DOHH2 (cell line): ENCODE data around the gene SLF2.

Experiments
- H3F3A ChIP-seq: fragments of 200-600 bp; sonication (generic), shearing (Covaris generic); 2 replicates; pipeline ENCODE4 v1.6.0; 2016; ENCODE audit warnings: antibody characterized with exemption, mild to moderate bottlenecking; ENCODE audit not compliant: control insufficient read depth, insufficient read depth
- H3K27ac ChIP-seq: fragments of 200-600 bp; sonication (generic); 2 replicates; pipeline ENCODE4 v1.5.1; 2014; ENCODE audit warnings: low read depth, mild to moderate bottlenecking, low read length, moderate library complexity
- H3K27me3 ChIP-seq: fragments of 200-600 bp; sonication (generic); 2 replicates; pipeline ENCODE4 v1.6.1; 2014; ENCODE audit warnings: mild to moderate bottlenecking, low read length, mixed read lengths; ENCODE audit not compliant: control insufficient read depth
- H3K36me3 ChIP-seq: fragments of 200-600 bp; sonication (generic); 2 replicates; pipeline ENCODE4 v1.6.1; 2014; ENCODE audit warnings: mild to moderate bottlenecking, low read length, moderate library complexity, mixed read lengths; ENCODE audit not compliant: control insufficient read depth
- H3K4me1 ChIP-seq: fragments of 200-600 bp; sonication (generic); 2 replicates; pipeline ENCODE4 v1.6.1; 2014; ENCODE audit warnings: mild to moderate bottlenecking, low read length, mixed read lengths; ENCODE audit not compliant: control insufficient read depth
- H3K4me2 ChIP-seq: fragments of 200-600 bp; sonication (generic); 2 replicates; pipeline ENCODE4 v1.6.0; 2014; ENCODE audit warnings: mild to moderate bottlenecking, low read length, moderate library complexity
- H3K4me3 ChIP-seq: fragments of 200-600 bp; sonication (generic); 2 replicates; pipeline ENCODE4 v1.5.1; 2014; ENCODE audit warnings: mild to moderate bottlenecking, low read length, mixed read lengths
- H3K79me2 ChIP-seq: fragments of 200-600 bp; sonication (generic); 2 replicates; pipeline ENCODE4 v1.6.1; 2014; ENCODE audit warnings: mild to moderate bottlenecking, low read length, mixed read lengths; ENCODE audit not compliant: control insufficient read depth
- H3K9me2 ChIP-seq: fragments of 200-600 bp; sonication (generic); replicated peaks from 2 replicates; pipeline ENCODE4 v1.6.1; 2014; ENCODE audit warnings: mild to moderate bottlenecking, low read length, mixed read lengths; ENCODE audit not compliant: control insufficient read depth
- H3K9me3 ChIP-seq: fragments of 200-600 bp; sonication (generic); 2 replicates; pipeline ENCODE4 v1.6.1; 2014; ENCODE audit warnings: antibody characterized with exemption, low read length, mixed read lengths; ENCODE audit not compliant: control insufficient read depth, insufficient read depth
- H4K20me1 ChIP-seq: fragments of 200-600 bp; sonication (generic); 2 replicates; pipeline ENCODE4 v1.6.0; 2014; ENCODE audit warnings: low read depth, mild to moderate bottlenecking, antibody characterized with exemption, low read length, moderate library complexity; ENCODE audit not compliant: control insufficient read depth, insufficient read depth
- CTCF ChIP-seq: fragments of 200-600 bp; sonication (generic); IDR thresholded peaks from one replicate; pipeline ENCODE4 v1.5.1; 2014; ENCODE audit warnings: antibody characterized with exemption, mild to moderate bottlenecking, low read depth, low read length; ENCODE audit not compliant: poor library complexity, severe bottlenecking
- EZH2phosphoT487 ChIP-seq: fragments of 200-600 bp; sonication (generic); IDR thresholded peaks from 2 replicates; pipeline ENCODE4 v1.6.1; 2017; ENCODE audit warnings: borderline replicate concordance, mild to moderate bottlenecking, antibody characterized with exemption, low read length, moderate library complexity, mixed read lengths

SLF2 gene

DNA sequence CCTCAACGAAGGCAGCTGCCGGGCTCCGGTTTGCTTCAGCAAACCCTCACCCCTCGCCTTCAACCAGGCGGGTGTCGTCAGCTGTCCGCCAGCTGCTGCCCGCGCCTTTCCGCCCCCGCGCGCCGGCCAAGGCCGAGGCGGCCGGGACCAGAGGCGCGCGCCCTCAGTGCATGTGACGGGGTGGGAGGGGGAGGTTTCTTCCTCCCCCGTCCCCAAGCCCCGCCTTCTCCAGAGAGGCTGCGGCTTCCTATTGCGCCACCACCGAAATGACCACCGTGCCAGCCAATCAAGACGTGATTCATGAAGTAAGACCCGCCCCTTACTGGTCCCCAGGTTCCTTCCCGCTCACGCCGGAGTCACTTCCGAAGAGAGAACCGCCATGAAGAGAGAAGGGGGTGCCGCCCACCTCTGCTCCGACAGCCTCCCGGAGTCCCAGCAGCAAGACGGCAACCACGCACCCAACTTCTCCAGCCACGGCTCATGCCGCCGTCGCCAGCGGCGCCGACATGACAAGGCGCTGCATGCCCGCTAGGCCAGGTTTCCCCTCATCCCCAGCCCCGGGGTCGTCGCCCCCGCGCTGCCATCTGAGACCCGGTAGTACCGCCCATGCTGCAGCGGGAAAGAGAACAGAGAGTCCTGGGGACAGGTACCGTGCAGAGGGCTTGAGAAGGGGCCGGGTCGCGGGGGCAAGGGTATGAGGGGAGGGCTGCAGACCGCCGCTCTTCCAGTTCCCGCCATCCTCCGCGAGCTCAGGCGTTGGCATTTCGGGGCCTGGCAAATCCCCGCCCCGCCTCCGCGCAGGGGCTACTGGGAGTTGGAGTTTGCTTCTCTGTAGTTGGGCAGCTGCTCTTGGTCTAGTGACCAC, at the start of gene SLF2:
Gene SLF2, plus strand, starts transcription at position 359 of the 865 bp plus-strand sequence. Its CDS starts 148 bp downstream, at position 507.
- Histone ChIP-seq H3K36me3 (peaks cover 42% of the 10 kb centered on the region), H3K27me3 (no peaks in the 10 kb centered on the region), H3K9me2 (no peaks in the 10 kb centered on the region), H3K79me2 (peaks cover 42% of the 10 kb centered on the region), H3K27ac (peak within 1 kb of the TSS; percentile 56), H3F3A (peaks cover 9% of the 10 kb centered on the region; the same call in 1 of the 2 replicates), H3K4me2 (peak within 1 kb of the TSS; percentile 85), H3K4me1 (peaks cover 60% of the 10 kb centered on the region), H3K9me3 (no peaks in the 10 kb centered on the region), H4K20me1 (peaks cover 11% of the 10 kb centered on the region; the same call in 1 of the 2 replicates), H3K4me3 (peak within 1 kb of the TSS; percentile 86)
- TF ChIP-seq EZH2phosphoT487 (no peak), CTCF (no peak)

DNA sequence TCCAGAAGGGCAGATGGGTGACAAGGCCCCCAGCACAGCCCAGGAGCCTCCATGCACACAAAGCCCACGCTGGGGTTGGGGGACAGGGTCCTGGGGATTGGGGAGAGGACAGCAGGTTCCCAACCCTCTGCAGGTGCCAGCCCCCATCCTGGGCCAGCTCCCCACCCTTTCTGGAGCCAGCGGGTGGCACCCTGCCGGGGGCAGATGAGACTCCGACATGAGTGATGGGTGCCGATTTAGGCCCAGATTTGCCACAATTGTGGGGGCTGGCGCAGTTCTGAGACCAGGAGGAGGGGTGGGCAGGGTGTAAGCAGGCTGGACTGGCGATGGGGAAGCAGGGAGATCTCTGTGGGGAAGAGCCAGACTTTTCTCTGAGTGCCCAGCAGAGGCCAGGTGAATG, 49.3 kb upstream of the SLF2 start:
- Histone ChIP-seq H3K9me2 (no peaks in the 10 kb centered on the region), H3K4me1 (no peaks in the 10 kb centered on the region), H3K36me3 (no peaks in the 10 kb centered on the region), H3K27ac (no peak overlapping the region), H3K27me3 (peaks cover 27% of the 10 kb centered on the region), H3K79me2 (no peaks in the 10 kb centered on the region), H3K4me3 (no peak overlapping the region), H3K9me3 (no peaks in the 10 kb centered on the region), H3K4me2 (no peak overlapping the region), H3F3A (no peaks in the 10 kb centered on the region), H4K20me1 (no peaks in the 10 kb centered on the region)
- TF ChIP-seq EZH2phosphoT487 (no peak), CTCF (no peak)

GRCh38 chr10:100864036-100864885, 48.5 kb upstream of the SLF2 start:
- Histone ChIP-seq H3K4me2 (no peak overlapping the region), H3K27me3 (peaks cover 19% of the 10 kb centered on the region), H3K9me3 (no peaks in the 10 kb centered on the region), H3K36me3 (no peaks in the 10 kb centered on the region), H3K4me1 (no peaks in the 10 kb centered on the region), H3F3A (no peaks in the 10 kb centered on the region), H3K4me3 (no peak overlapping the region), H3K79me2 (no peaks in the 10 kb centered on the region), H3K9me2 (no peaks in the 10 kb centered on the region), H3K27ac (no peak overlapping the region), H4K20me1 (no peaks in the 10 kb centered on the region)
- TF ChIP-seq EZH2phosphoT487 = no peak
